Erythroblast (primary cell): ENCODE data around the gene PUM1.

Experiments
- GATA1 ChIP-seq: IDR thresholded peaks from 2 replicates; pipeline ENCODE4 v1.6.1; 2011; ENCODE audit warnings: low read depth, mild to moderate bottlenecking, control low read depth, low read length, moderate library complexity
- POLR2A ChIP-seq: IDR thresholded peaks from 2 replicates; pipeline ENCODE4 v1.6.1; 2011; ENCODE audit warnings: mild to moderate bottlenecking, low read length

GRCh38 chr1:30887485-30888315, 177.8 kb downstream of the PUM1 start:
- no peak for TF ChIP-seq POLR2A
- no peak for TF ChIP-seq GATA1
